Stimulated activated naive CD8-positive, alpha-beta T cell treated with anti-CD3 and anti-CD28 coated beads, Interleukin-15, Interleukin-2, amounts not matched to agents 100 ng/mL and 50 ng/mL, for 24 hours (primary cell): ENCODE data around the gene MAGI2.
"Not testable (repeated sequence)": the region's sequence is repeated elsewhere in the genome, so short reads cannot be mapped to it uniquely, and the experiment has no call there.

Experiments
- H3K27ac Mint-ChIP-seq: one replicate; pipeline ENCODE4 v1.8.0; 2021; ENCODE audit warnings: mild to moderate bottlenecking, mixed read lengths
- H3K27me3 Mint-ChIP-seq: one replicate; pipeline ENCODE4 v1.8.0; 2021; ENCODE audit warnings: mixed read lengths
- H3K36me3 Mint-ChIP-seq: one replicate; pipeline ENCODE4 v1.8.0; 2021; ENCODE audit warnings: low read depth, mixed read lengths
- H3K4me1 Mint-ChIP-seq: one replicate; pipeline ENCODE4 v1.8.0; 2021; ENCODE audit warnings: low read depth, mixed read lengths
- H3K4me3 Mint-ChIP-seq: one replicate; pipeline ENCODE4 v1.8.0; 2021; ENCODE audit warnings: mild to moderate bottlenecking, mixed read lengths
- H3K9me3 Mint-ChIP-seq: one replicate; pipeline ENCODE4 v1.8.0; 2021; ENCODE audit warnings: mixed read lengths

The MAGI2 gene

GRCh38 chr7:78301407-78301806, 1152.1 kb downstream of the MAGI2 start:
- no peaks in the 10 kb centered on the region for H3K36me3 Mint-ChIP-seq
- no peak overlapping the region for H3K4me3 Mint-ChIP-seq
- H3K9me3 Mint-ChIP-seq: no peaks in the 10 kb centered on the region
- no peaks in the 10 kb centered on the region for H3K27me3 Mint-ChIP-seq
- no peak overlapping the region for H3K27ac Mint-ChIP-seq
- H3K4me1 Mint-ChIP-seq: no peaks in the 10 kb centered on the region

GRCh38 chr7:78299088-78299487, 1154.4 kb downstream of the MAGI2 start:
- no peaks in the 10 kb centered on the region for H3K36me3 Mint-ChIP-seq
- no peaks in the 10 kb centered on the region for H3K9me3 Mint-ChIP-seq

GRCh38 chr7:78296644-78297371, 1156.7 kb downstream of the MAGI2 start:
- no peaks in the 10 kb centered on the region for H3K27me3 Mint-ChIP-seq
- no peaks in the 10 kb centered on the region for H3K36me3 Mint-ChIP-seq
- H3K27ac Mint-ChIP-seq: no peak overlapping the region
- no peak overlapping the region for H3K4me3 Mint-ChIP-seq
- no peaks in the 10 kb centered on the region for H3K4me1 Mint-ChIP-seq
- no peaks in the 10 kb centered on the region for H3K9me3 Mint-ChIP-seq

More at GRCh38 chr7:78299088-78299487, 1154.4 kb downstream of the MAGI2 start:
- Mint-ChIP-seq H3K27ac (no peak overlapping the region), H3K4me1 (no peaks in the 10 kb centered on the region), H3K27me3 (no peaks in the 10 kb centered on the region), H3K4me3 (no peak overlapping the region)

- Mint-ChIP-seq H3K4me3 (no peak overlapping the region), H3K27me3 (no peaks in the 10 kb centered on the region), H3K9me3 (no peaks in the 10 kb centered on the region), H3K36me3 (no peaks in the 10 kb centered on the region), H3K4me1 (no peaks in the 10 kb centered on the region), H3K27ac (no peak overlapping the region)
Observed at GRCh38 chr7:78296046-78296597, 1157.3 kb downstream of the MAGI2 start.

GRCh38 chr7:78289471-78289870, 1164.0 kb downstream of the MAGI2 start:
- not testable (repeated sequence) for H3K4me3 Mint-ChIP-seq, H3K9me3 Mint-ChIP-seq, H3K27me3 Mint-ChIP-seq, H3K4me1 Mint-ChIP-seq, H3K36me3 Mint-ChIP-seq, H3K27ac Mint-ChIP-seq

DNA sequence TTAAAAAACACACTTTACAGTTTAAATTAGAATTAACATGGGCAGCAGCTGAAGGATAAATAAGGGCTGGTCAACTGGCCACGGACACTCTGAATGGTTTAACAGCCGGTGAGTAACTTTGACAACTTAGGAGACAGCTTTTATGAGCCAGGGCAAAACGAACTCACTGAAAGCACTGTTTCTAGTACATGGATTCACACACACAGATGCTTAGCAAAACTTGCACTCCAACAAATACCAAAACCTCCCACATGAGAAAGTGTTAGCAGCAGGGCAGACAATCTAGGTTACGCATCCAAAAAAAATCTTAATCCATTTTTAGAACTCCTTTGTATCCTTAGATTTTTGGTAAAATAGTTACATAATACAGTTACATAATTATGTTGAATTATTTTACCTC, 1168.5 kb downstream of the MAGI2 start:
- Mint-ChIP-seq H3K4me1 (no peaks in the 10 kb centered on the region), H3K9me3 (peaks cover 5% of the 10 kb centered on the region), H3K4me3 (no peak overlapping the region), H3K36me3 (no peaks in the 10 kb centered on the region), H3K27ac (no peak overlapping the region), H3K27me3 (no peaks in the 10 kb centered on the region)

GRCh38 chr7:78280276-78280675, 1173.2 kb downstream of the MAGI2 start:
- no peaks in the 10 kb centered on the region for H3K27me3 Mint-ChIP-seq
- no peaks in the 10 kb centered on the region for H3K4me1 Mint-ChIP-seq
- H3K4me3 Mint-ChIP-seq: no peak overlapping the region
- no peaks in the 10 kb centered on the region for H3K9me3 Mint-ChIP-seq
- no peaks in the 10 kb centered on the region for H3K36me3 Mint-ChIP-seq
- H3K27ac Mint-ChIP-seq: no peak overlapping the region

DNA sequence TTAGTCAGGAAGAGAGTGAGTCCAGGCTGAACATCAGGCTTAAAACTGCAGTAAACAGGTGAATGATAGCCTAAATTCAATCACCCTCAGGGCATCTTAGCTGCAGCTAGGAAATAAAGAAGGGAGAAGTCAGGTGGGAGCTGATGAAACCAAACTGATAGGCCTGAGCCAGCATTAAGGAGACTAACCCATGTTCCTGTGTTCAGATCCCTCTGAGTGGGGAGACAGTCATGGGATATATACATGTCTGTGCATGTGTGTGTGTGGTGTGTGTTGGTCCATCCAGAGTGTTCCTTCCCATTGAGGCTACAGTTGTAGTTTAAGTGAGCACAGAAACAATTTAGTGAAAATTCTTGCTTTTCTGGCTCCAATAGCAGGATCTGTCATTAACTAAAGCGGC, 1174.0 kb downstream of the MAGI2 start:
- Mint-ChIP-seq H3K27me3 (no peaks in the 10 kb centered on the region), H3K4me1 (no peaks in the 10 kb centered on the region), H3K9me3 (no peaks in the 10 kb centered on the region), H3K36me3 (no peaks in the 10 kb centered on the region), H3K4me3 (no peak overlapping the region), H3K27ac (no peak overlapping the region)

GRCh38 chr7:78279032-78279431, 1174.4 kb downstream of the MAGI2 start:
- H3K27me3 Mint-ChIP-seq: no peaks in the 10 kb centered on the region
- H3K4me1 Mint-ChIP-seq: no peaks in the 10 kb centered on the region
- no peak overlapping the region for H3K27ac Mint-ChIP-seq
- no peaks in the 10 kb centered on the region for H3K36me3 Mint-ChIP-seq
- H3K9me3 Mint-ChIP-seq: no peaks in the 10 kb centered on the region
- no peak overlapping the region for H3K4me3 Mint-ChIP-seq

DNA sequence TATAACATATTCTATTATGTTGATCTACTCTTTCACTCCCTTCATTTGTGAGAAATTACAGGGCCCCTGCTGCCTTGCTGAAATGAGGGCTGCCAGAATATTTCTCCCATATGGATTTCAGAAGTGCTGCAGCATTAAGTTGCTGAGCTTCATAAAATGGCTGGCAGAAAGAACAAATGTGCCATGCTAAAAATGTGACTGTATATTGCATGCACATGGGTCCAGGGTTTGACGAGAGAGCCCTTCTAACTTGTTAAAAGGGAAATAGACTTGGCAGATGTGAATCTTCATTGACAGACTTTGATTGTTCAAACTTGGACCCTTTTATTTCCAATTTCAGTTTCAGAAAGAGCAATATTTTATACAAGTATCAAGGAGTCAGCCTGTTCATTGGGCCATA, 1186.3 kb downstream of the MAGI2 start:
- no peaks in the 10 kb centered on the region for H3K27me3 Mint-ChIP-seq

GRCh38 chr7:78265486-78265885, 1188.0 kb downstream of the MAGI2 start:
- no peak overlapping the region for H3K4me3 Mint-ChIP-seq
- no peaks in the 10 kb centered on the region for H3K4me1 Mint-ChIP-seq
- H3K27ac Mint-ChIP-seq: no peak overlapping the region
- no peaks in the 10 kb centered on the region for H3K27me3 Mint-ChIP-seq
- no peaks in the 10 kb centered on the region for H3K36me3 Mint-ChIP-seq
- H3K9me3 Mint-ChIP-seq: peaks cover 9% of the 10 kb centered on the region

More for the DNA sequence above, 1186.3 kb downstream of the MAGI2 start:
- no peak overlapping the region for H3K4me3 Mint-ChIP-seq
- H3K27ac Mint-ChIP-seq: no peak overlapping the region
- no peaks in the 10 kb centered on the region for H3K36me3 Mint-ChIP-seq
- H3K9me3 Mint-ChIP-seq: peaks cover 14% of the 10 kb centered on the region
- no peaks in the 10 kb centered on the region for H3K4me1 Mint-ChIP-seq

GRCh38 chr7:78265071-78265470, 1188.4 kb downstream of the MAGI2 start:
- H3K27ac Mint-ChIP-seq: no peak overlapping the region
- no peaks in the 10 kb centered on the region for H3K27me3 Mint-ChIP-seq
- no peak overlapping the region for H3K4me3 Mint-ChIP-seq
- H3K36me3 Mint-ChIP-seq: no peaks in the 10 kb centered on the region
- H3K9me3 Mint-ChIP-seq: peaks cover 5% of the 10 kb centered on the region
- no peaks in the 10 kb centered on the region for H3K4me1 Mint-ChIP-seq

DNA sequence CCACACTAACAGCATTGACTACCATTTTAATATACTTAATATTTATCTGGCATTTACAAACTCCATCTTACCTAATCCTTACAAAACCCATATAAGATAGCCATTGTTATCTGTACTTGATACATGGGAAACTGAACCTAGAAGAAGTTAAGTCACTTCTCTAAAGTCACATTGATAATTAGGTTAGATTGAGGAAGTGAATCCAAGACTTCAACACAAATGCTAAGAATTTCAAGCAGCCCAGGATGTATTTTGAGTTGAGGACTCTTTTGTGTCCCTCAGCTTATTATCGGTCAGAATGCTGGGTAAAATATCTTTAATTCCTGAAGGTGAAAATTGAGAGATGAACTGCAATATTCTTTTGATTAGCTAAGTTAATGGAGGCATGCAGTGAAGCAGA, 1189.4 kb downstream of the MAGI2 start:
- Mint-ChIP-seq H3K36me3 (no peaks in the 10 kb centered on the region), H3K4me3 (no peak overlapping the region), H3K9me3 (peaks cover 3% of the 10 kb centered on the region), H3K27ac (no peak overlapping the region), H3K4me1 (no peaks in the 10 kb centered on the region), H3K27me3 (no peaks in the 10 kb centered on the region)

DNA sequence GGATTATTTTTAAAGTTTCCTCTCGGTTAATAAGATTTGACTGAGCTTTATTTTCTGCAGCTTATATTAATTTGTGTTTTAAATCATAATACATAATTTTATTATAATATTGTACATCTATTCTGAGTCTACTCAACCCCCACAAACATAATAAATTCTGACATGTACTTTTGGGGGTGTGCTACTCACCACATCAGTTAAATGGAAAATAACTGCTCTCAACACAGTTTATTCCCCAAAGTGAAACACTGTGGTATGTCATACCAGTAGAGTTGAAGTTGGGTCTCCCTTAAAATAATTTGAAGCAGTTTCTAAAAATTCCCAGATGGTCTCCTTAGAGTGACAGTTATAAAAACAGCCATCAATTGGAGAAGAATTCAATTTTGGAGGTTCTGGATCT, 1191.7 kb downstream of the MAGI2 start:
- Mint-ChIP-seq H3K27ac (no peak overlapping the region), H3K36me3 (no peaks in the 10 kb centered on the region), H3K27me3 (no peaks in the 10 kb centered on the region), H3K4me1 (no peaks in the 10 kb centered on the region), H3K9me3 (peaks cover 3% of the 10 kb centered on the region), H3K4me3 (no peak overlapping the region)

DNA sequence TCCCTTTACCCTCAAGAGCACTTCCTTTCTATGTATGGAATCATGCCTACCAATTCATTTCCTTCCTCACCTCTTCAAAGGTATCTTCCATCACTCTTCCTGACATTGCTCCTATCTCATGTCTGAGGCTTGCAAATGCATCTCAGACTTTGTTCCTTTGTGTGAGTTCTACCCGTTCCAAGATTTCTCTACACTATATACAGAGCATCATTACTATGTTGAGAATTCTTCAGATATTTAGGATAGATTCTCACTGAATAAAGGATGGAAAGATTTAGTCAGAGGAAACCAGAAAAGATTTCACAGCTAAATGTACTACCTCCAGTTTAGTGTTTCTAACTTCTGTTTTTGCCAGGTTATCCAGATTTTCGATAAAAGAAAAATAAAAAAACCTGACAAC, 1192.2 kb downstream of the MAGI2 start:
- H3K4me1 Mint-ChIP-seq: no peaks in the 10 kb centered on the region
- no peak overlapping the region for H3K4me3 Mint-ChIP-seq
- no peaks in the 10 kb centered on the region for H3K27me3 Mint-ChIP-seq
- H3K9me3 Mint-ChIP-seq: peaks cover 3% of the 10 kb centered on the region
- no peaks in the 10 kb centered on the region for H3K36me3 Mint-ChIP-seq
- no peak overlapping the region for H3K27ac Mint-ChIP-seq

DNA sequence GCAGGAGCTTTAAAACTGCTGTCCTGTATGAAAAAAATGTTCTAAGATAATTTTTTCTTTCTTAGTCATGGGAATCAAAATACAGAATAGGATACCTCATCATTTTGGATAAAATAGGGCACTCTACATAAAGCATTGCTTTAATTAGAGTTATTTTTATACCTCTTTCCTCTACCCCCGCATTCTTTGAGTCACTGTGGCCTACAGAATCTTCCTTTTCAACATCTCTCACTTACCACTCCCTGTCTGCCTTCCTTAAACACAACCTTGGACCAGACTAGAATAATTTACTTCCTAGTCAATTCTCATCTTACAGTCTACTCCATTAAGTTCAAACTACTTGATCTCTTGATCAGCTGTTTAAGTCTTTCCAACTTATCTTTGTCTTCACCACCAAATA, 1192.6 kb downstream of the MAGI2 start:
- Mint-ChIP-seq H3K9me3 (peaks cover 3% of the 10 kb centered on the region), H3K36me3 (no peaks in the 10 kb centered on the region), H3K4me1 (no peaks in the 10 kb centered on the region), H3K27me3 (no peaks in the 10 kb centered on the region), H3K27ac (no peak overlapping the region), H3K4me3 (no peak overlapping the region)
